Liver (tissue), 3 donors: ENCODE measurements around the gene ZNF532.

Experiments used
- CTCF ChIP-seq: fragments of 150-350 bp; IDR thresholded peaks from 2 replicates; pipeline ENCODE4 v1.5.1; 2017; ENCODE audit warnings: improper control_type of control experiment, low read depth, low read length; ENCODE audit not compliant: missing input control
- RXRA ChIP-seq, 2 donors: IDR thresholded peaks; 2 replicates each; pipeline ENCODE4 v1.6.1; 2017 to 2018; ENCODE audit warnings: antibody characterized with exemption in 2 of 2, mild to moderate bottlenecking in 1 of 2
- donor health status: healthy.
- donor health status: healthy.

- TF ChIP-seq CTCF (no peak), RXRA (IDR thresholded peaks at IDR 0.05) (no peak)
These were observed 126.6 kb downstream of the ZNF532 start for GRCh38 chr18:58991167-58991798.
